ENCODE results near the gene OPN4. TPM values are rescaled to one million over a fixed set of nuclear protein-coding genes. Genes with fewer than 3 reads are reported as not detected.

OPN4 gene
- total RNA-seq, 2 experiments from 2014 or later: not detected

GRCh38 chr10:86688398-86688921 lies 34.1 kb downstream of the OPN4 start:
- Histone ChIP-seq H3K4me2 (ENCODE audit: low read length) (peak overlapping the region; percentile 3; the same call in 1 of the 2 replicates), H3K4me1 (ENCODE audit: insufficient read depth, low read length, poor library complexity, severe bottlenecking) (no peaks in the 10 kb centered on the region), H4K20me1 (ENCODE audit: insufficient read depth, low read length) (no peaks in the 10 kb centered on the region), H3K79me2 (ENCODE audit: insufficient read depth, low read depth, low read length) (no peaks in the 10 kb centered on the region), H2AFZ (ENCODE audit: low read length) (no peak overlapping the region), H3K36me3 (ENCODE audit: insufficient read depth, low read length) (no peaks in the 10 kb centered on the region), H3K9me2 (ENCODE audit: insufficient read depth, low read length) (no peaks in the 10 kb centered on the region), H3K4me3 (ENCODE audit: low read depth, low read length, poor library complexity, severe bottlenecking) (no peak overlapping the region), H3K9me3 (ENCODE audit: low read length) (no peaks in the 10 kb centered on the region), H3K27ac (ENCODE audit: low read depth, low read length, poor library complexity, severe bottlenecking) (no peak overlapping the region)
- CTCF ChIA-PET (ENCODE audit: unreplicated experiment): no interaction called here
- TF ChIP-seq EZH2phosphoT487 (IDR thresholded peaks at IDR 0.05; ENCODE audit: borderline replicate concordance, low read depth, low read length) (no peak), CTCF (conservative IDR thresholded peaks at IDR 0.05; ENCODE audit: low read length) (peak; percentile 84)
- intact Hi-C loops (cut with micrococcal nuclease; ENCODE audit: unreplicated experiment): loop anchor here (2.0 kb wide), 1 partner anchor 210 kb away; no protein-coding TSS in a partner anchor
- POLR2A ChIA-PET: no interaction called here
- DNase-seq (ENCODE audit: low spot score): peak; percentile 68
- BruUV-seq (replicated peaks): no TSS peak

- Histone ChIP-seq H3K27ac (ENCODE audit: low read depth, low read length, poor library complexity, severe bottlenecking) (no peak overlapping the region), H3K36me3 (ENCODE audit: insufficient read depth, low read length) (no peaks in the 10 kb centered on the region), H3K9me3 (ENCODE audit: low read length) (no peaks in the 10 kb centered on the region), H4K20me1 (ENCODE audit: insufficient read depth, low read length) (no peaks in the 10 kb centered on the region), H2AFZ (ENCODE audit: low read length) (no peak overlapping the region), H3K4me3 (ENCODE audit: low read depth, low read length, poor library complexity, severe bottlenecking) (no peak overlapping the region), H3K4me2 (ENCODE audit: low read length) (no peak overlapping the region), H3K9me2 (ENCODE audit: insufficient read depth, low read length) (no peaks in the 10 kb centered on the region), H3K79me2 (ENCODE audit: insufficient read depth, low read depth, low read length) (no peaks in the 10 kb centered on the region), H3K4me1 (ENCODE audit: insufficient read depth, low read length, poor library complexity, severe bottlenecking) (no peaks in the 10 kb centered on the region)
- TF ChIP-seq CTCF (conservative IDR thresholded peaks at IDR 0.05; ENCODE audit: low read length) (no peak), EZH2phosphoT487 (IDR thresholded peaks at IDR 0.05; ENCODE audit: borderline replicate concordance, low read depth, low read length) (no peak)
- no TSS peak for BruUV-seq (replicated peaks)
- no peak for DNase-seq (ENCODE audit: low spot score)
- intact Hi-C loops (cut with micrococcal nuclease; ENCODE audit: unreplicated experiment): loop anchor here (2.0 kb wide), 1 partner anchor 210 kb away; no protein-coding TSS in a partner anchor
- ChIA-PET CTCF (ENCODE audit: unreplicated experiment) (interaction anchor here (0.6 kb wide), 1 partner anchor 207 kb away, joined by 4 read pairs; no protein-coding TSS in a partner anchor), POLR2A (no interaction called here)
Measured at GRCh38 chr10:86689146-86689545, 34.8 kb downstream of the OPN4 start.

- DNase-seq (ENCODE audit: low spot score): no peak
- no TSS peak for BruUV-seq (replicated peaks)
- Histone ChIP-seq H3K9me2 (ENCODE audit: insufficient read depth, low read length) (no peaks in the 10 kb centered on the region), H3K79me2 (ENCODE audit: insufficient read depth, low read depth, low read length) (no peaks in the 10 kb centered on the region), H4K20me1 (ENCODE audit: insufficient read depth, low read length) (no peaks in the 10 kb centered on the region), H3K27ac (ENCODE audit: low read depth, low read length, poor library complexity, severe bottlenecking) (no peak overlapping the region), H2AFZ (ENCODE audit: low read length) (no peak overlapping the region), H3K36me3 (ENCODE audit: insufficient read depth, low read length) (no peaks in the 10 kb centered on the region), H3K9me3 (ENCODE audit: low read length) (no peaks in the 10 kb centered on the region), H3K4me3 (ENCODE audit: low read depth, low read length, poor library complexity, severe bottlenecking) (no peak overlapping the region), H3K4me2 (ENCODE audit: low read length) (no peak overlapping the region), H3K4me1 (ENCODE audit: insufficient read depth, low read length, poor library complexity, severe bottlenecking) (no peaks in the 10 kb centered on the region)
- intact Hi-C loops (cut with micrococcal nuclease; ENCODE audit: unreplicated experiment): no loop called here
- CTCF ChIA-PET (ENCODE audit: unreplicated experiment): no interaction called here
- TF ChIP-seq CTCF (conservative IDR thresholded peaks at IDR 0.05; ENCODE audit: low read length) (no peak), EZH2phosphoT487 (IDR thresholded peaks at IDR 0.05; ENCODE audit: borderline replicate concordance, low read depth, low read length) (no peak)
- POLR2A ChIA-PET: interaction anchor here (0.5 to 0.7 kb wide), 2 partner anchors 14 to 119 kb away, joined by 3 read pairs; no protein-coding TSS in a partner anchor
Measured at GRCh38 chr10:86690231-86690630, 35.9 kb downstream of the OPN4 start.

All from OCI-LY7 (cell line).